Left cardiac atrium (tissue), 4 donors: ENCODE data around the gene TECPR1. TPM values are rescaled to one million over a fixed set of nuclear protein-coding genes. Genes with fewer than 3 reads are reported as not detected.

Source experiments
- ATAC-seq, 2 donors: fragments of 200-7000 bp; cut with Tn5 transposase; one replicate each; pipeline ENCODE4 v1.9.1; 2020; ENCODE audit warnings: mild to moderate bottlenecking in 2 of 2, moderate library complexity in 2 of 2
- DNase-seq: peaks from one replicate; pipeline ENCODE4 v3.0.0-alpha.2; 2020
- intact Hi-C, 2 donors: fragments of 100-400 bp; cut with DNase I; formaldehyde crosslinking; loops; one replicate each; pipeline versions ENCODE4 v1.14.1 to v1.15.1; 2022 to 2023
- total RNA-seq, 2 donors: library from RNA; stranded (reverse); fragmentation: NEBNext Ultra II Directional; extraction: Animal tissue kit (Norgen Biotek cat#: 25700); gene quantifications; one replicate each; pipeline ENCODE4 v1.2.1, GENCODE V29; 2021
- donor health status: DM: no; HTN: yes; CAD: no.
- donor health status: DM: no; HTN: yes; CAD: no; lungs with severe emphysema.
- donor health status: DM: yes; HTN: yes; CAD: no.
- donor health status: Dilated cardiomyopathy.

Gene TECPR1
- total RNA-seq, 2 donors from 2014 or later: 20.9 to 23.4 TPM

GRCh38 chr7:98216941-98217622 is 35.0 kb downstream of the TECPR1 start:
- ATAC-seq: no peak
- DNase-seq: peak; percentile 18
- intact Hi-C loops: no loop called here

GRCh38 chr7:98215561-98216495 is 36.2 kb downstream of the TECPR1 start:
- intact Hi-C loops: no loop called here
- ATAC-seq (no peak), DNase-seq (peak; percentile 19)

- peak; percentile 13 for DNase-seq
- intact Hi-C loops: no loop called here
- ATAC-seq: no peak
Observed at GRCh38 chr7:98214811-98215321, 37.2 kb downstream of the TECPR1 start.

- intact Hi-C loops: no loop called here
- peak in 1 of 2 donors; percentile 25 for ATAC-seq
- peak; percentile 18 for DNase-seq
Observed at GRCh38 chr7:98213888-98214810, 37.9 kb downstream of the TECPR1 start.

- intact Hi-C loops: no loop called here
- DNase-seq (peak; percentile 4), ATAC-seq (peak in 1 of 2 donors; percentile 2)
Observed at GRCh38 chr7:98213296-98213887, 38.6 kb downstream of the TECPR1 start.

GRCh38 chr7:98212532-98213041 is 39.4 kb downstream of the TECPR1 start:
- intact Hi-C loops: no loop called here
- DNase-seq: no peak
- ATAC-seq: peak in 1 of 2 donors; percentile 6

- ATAC-seq: peak; percentile 7 to 12
- intact Hi-C loops: no loop called here
- DNase-seq: no peak
Observed at GRCh38 chr7:98211676-98212531, 40.1 kb downstream of the TECPR1 start.

GRCh38 chr7:98211221-98211675 is 40.8 kb downstream of the TECPR1 start, which contains the start of gene BHLHA15:
Gene BHLHA15, plus strand, starts transcription at chr7:98211439. Its CDS starts 871 bp downstream, at chr7:98212310.
- peak in 1 of 2 donors; percentile 24 for ATAC-seq

GRCh38 chr7:98210513-98211220 is 41.4 kb downstream of the TECPR1 start:
- ATAC-seq (peak in 1 of 2 donors; percentile 28), DNase-seq (no peak)
- intact Hi-C loops: no loop called here

More at GRCh38 chr7:98211221-98211675, 40.8 kb downstream of the TECPR1 start, which contains the start of gene BHLHA15:
- intact Hi-C loops: no loop called here
- peak; percentile 52 for DNase-seq

- DNase-seq (no peak), ATAC-seq (no peak)
- intact Hi-C loops: no loop called here
Observed at GRCh38 chr7:98209166-98209920, 42.7 kb downstream of the TECPR1 start.

- DNase-seq: no peak
- intact Hi-C loops: no loop called here
- no peak for ATAC-seq
Observed at GRCh38 chr7:98206451-98207330, 45.3 kb downstream of the TECPR1 start.

- DNase-seq (no peak), ATAC-seq (no peak)
- intact Hi-C loops: loop anchor here in 1 of 2 donors (2.0 kb wide), 1 partner anchor 21 kb away; no protein-coding TSS in a partner anchor
Observed at GRCh38 chr7:98205162-98205845, 46.7 kb downstream of the TECPR1 start.

- DNase-seq: no peak
- intact Hi-C loops: loop anchor here in 1 of 2 donors (2.0 kb wide), 1 partner anchor 20 kb away; no protein-coding TSS in a partner anchor
- no peak for ATAC-seq
Observed at GRCh38 chr7:98204670-98205069, 47.4 kb downstream of the TECPR1 start.

- intact Hi-C loops: loop anchor here in 1 of 2 donors (2.0 kb wide), 1 partner anchor 19 kb away; no protein-coding TSS in a partner anchor
- DNase-seq (no peak), ATAC-seq (no peak)
Observed at GRCh38 chr7:98203964-98204605, 47.9 kb downstream of the TECPR1 start.
